LoVo (cell line): Measurements from ENCODE around the gene TP63.
"Not testable (repeated sequence)": the region's sequence is repeated elsewhere in the genome, so short reads cannot be mapped to it uniquely, and the experiment has no call there.

ENCODE experiments used
- DNase-seq: peaks from one replicate; pipeline ENCODE4 v3.0.0-alpha.2; 2016; ENCODE audit warnings: low spot score

Gene TP63

GRCh38 chr3:189631373-189631408 is at the start of gene TP63:
Gene TP63 (plus strand): TSS chr3:189631389. CDS start chr3:189631516, 127 bp downstream.
- no peak for DNase-seq

DNA sequence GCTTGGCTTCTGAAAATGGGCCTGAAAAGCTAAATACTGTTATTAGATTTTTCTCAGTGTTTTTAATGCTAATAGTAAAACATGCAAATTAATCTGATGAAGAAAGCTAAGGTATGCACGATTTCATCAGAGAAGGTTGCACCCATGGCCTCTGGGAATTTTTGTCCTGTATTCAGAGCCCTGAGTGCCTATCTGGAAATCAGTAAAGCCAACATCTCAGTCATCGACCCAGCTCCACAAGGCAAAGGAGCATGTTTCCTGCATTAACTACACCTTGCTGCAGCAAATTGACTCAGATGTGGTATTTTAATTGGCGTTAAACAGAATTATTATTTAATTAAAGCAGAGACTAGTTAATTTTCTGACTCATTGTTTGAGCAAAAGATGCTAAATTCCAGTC is 49.0 kb upstream of the TP63 start:
- no peak for DNase-seq

- DNase-seq: no peak
Observed at GRCh38 chr3:189584645-189585044, 46.5 kb upstream of the TP63 start.

DNA sequence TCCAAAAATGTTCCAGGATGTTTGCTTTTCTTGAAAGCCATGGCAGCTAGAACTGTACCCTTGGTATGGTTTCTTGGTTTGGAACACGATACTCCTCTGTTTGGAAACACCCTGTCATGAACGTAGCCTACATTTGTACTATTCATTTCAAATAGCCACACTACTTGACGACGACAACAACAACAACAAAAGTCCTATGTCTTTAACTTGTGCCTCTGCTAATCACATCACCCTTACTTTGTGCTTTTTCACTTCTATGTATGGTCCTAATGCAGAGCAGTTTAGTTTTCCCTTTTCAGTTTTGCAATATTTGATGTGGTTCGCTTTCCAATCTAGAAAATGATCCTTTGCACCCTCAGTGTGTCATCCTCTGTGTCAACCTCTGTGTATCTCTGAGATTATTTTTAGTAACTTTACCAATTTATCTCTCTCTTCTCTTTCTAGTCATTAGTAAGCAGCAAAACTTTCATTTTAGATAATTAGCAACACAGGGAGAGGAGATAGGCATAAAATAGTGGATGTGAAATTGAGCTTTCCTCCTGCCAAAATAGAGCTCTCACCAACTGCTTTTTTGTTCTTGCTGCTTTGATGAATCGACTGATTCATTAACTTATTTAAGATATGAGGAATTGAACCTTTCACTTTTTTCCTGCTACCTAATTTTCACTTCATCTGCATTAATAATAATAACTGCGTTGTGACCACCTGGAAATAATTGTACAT is 44.1 kb upstream of the TP63 start:
- DNase-seq: no peak

DNA sequence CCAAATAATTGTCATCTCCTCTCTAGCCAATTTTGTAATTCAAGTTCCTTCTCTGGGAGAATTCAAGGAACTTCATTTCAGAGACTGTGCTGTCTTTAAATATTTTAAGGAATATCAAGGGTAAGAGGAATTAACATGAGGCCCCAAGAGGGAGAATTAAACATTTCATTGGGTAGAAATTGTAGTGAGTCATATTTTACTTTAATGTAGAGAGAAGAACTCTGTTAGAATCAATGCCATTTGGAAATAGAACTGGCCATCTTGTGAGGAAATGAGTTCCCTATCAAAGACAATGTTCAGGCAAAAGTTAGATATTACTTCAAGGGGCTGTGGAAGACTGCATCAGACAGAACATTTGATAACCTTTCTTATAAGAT is 43.5 kb upstream of the TP63 start:
- no peak for DNase-seq

DNA sequence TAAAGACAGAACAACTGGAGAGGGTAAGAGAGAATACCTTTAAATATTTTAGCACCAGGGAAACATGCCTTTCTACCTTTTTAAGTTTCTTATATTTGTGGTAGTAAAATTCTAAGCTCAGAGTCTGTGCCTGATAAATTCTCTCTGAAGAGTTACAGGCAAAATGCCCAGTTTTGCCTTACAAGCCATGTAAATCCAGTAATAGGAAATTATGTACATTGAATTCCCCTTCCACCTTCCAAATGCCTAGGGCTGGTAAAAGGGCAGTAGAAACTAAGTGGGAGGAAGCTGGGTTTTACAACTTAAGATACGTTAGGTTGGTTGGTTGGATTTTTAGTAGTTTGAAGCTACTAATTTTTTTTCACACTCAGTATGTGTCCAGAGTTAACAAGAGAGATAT is 43.1 kb upstream of the TP63 start:
- no peak for DNase-seq

DNA sequence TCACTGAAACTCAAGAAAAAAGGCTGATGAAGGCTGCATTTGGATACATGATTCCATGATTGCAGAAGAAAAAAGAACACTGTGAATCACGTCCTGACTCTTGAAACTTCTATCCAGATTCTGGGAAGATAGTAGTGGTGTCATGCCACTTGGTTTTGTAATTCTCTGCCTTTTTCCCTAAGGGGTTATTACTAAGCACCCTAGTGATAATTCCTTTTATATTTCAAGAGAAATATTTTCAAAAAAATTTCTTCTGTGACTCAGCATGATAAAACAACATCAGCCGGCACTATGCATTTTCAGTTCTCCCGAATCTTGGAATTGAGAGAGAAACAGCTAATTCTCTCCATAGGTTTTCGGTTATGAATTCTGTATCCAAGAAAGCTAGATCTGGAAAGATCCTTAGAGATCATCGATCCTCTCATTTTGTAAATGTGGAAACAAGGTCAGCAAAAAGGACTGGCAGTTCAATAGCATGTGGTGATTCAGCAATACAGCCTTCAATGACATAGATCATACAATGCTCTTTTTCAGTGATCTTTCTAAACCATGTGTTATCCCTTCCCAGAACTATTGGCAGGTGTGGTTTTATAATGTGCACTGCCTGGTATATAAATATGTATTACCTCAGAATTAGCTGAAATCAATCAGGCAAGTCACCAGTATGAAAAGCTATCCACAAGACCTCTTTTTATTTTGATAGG is 42.6 kb upstream of the TP63 start:
- no peak for DNase-seq

GRCh38 chr3:189589179-189589569 is 42.0 kb upstream of the TP63 start:
- no peak for DNase-seq

GRCh38 chr3:189590223-189590622 is 41.0 kb upstream of the TP63 start:
- no peak for DNase-seq

DNA sequence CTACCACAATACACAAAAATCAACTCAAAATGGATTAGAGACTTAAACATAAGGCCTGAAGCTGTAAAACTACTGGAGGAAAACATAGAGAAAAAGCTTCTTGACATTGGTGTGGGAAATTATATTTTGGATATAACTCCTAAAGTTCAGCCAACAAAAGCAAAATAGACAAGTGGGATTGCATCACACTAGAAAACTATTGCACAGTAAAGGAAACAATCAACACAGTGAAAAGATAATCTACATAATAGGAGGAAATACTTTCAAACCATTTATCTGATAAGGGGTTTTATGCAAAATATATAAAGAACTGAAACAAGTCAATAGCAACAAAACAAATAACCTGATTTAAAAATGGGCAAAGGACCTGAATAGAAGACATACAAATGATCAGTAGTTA is 37.6 kb upstream of the TP63 start:
- DNase-seq: no peak

DNA sequence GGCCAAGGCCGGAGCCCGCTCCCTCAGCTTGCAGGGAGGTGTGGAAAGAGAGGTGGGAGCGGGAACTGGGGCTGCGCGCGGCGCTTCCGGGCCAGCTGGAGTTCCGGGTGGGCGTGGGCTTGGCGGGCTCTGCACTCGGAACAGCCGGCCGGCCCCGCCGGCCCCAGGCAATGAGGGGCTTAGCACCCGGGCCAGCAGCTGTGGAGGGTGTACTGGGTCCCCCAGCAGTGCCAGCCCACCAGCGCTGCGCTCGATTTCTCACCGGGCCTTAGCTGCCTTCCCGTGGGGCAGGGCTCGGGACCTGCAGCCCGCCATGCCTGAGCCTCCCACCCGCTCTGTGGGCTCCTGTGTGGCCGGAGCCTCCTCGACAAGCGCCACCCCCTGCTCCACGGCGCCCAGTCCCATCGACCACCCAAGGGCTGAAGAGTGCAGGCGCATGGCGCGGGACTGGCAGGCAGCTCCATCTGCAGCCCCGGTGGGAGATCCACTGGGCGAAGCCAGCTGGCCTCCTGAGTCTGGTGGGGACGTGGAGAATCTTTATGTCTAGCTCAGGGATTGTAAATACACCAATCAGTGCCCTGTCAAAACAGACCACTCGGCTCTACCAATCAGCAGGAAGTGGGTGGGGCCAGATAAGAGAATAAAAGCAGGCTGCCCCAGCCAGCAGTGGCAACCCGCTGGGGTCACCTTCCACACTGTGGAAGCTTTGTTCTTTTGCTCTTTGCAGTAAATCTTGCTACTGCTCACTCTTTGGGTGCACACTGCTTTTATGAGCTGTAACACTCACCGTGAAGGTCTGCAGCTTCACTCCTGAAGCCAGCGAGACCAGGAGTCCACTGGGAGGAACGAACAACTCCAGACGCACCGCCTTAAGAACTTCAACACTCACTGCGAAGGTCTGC is 34.9 kb upstream of the TP63 start:
- not testable (repeated sequence) for DNase-seq

DNA sequence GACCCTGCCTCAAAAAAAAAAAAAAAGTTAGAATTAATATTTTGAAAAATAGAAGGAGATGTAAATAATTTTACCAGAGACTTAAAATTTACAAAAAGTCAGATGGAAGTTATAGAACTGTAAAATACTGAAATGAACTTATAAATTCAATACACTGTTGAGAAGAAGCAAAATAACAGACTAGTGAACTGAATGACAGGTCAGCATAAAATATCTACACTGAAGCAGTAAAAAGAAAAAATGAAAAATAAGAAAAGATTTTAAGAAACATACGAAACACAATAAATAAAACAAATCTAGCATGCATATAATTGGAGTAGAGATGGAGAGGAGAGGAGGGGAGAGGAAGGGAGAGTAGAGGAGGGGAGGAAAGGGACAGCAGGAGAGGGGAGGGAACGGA is 33.3 kb upstream of the TP63 start:
- no peak for DNase-seq

DNA sequence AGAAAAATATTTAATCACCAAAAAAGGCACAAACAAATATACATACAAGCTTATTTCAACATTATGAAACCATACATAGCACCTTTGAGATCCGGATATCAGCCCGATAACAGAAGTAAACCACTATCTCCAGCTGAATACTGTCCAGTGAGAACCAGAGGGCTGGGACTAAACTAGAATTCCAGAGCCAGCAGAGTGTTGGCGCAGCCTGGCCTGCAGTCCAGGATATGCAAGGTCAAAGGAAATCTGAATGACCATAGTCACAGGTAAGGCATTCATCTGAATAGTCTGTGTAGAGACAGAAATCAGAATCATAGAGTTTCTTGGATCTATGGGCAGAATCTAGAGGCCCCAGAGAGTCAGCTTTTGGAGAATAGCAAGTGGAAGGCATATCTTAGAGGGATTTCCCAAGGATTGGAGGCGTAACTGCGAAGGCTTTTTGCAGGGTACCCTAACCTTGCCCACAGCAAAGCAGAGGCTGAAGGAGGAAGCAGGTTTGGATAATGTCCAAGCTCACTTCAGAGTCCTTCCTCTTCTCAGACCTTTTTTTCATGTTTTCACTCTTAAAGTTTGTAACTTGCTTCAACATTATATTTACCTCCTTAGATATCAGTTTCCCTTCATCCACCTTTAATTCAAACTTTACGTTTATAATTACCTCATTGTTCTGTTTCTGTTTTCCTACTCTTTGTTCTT is 32.5 kb upstream of the TP63 start:
- no peak for DNase-seq

GRCh38 chr3:189602471-189602870 is 28.7 kb upstream of the TP63 start:
- DNase-seq: no peak

DNA sequence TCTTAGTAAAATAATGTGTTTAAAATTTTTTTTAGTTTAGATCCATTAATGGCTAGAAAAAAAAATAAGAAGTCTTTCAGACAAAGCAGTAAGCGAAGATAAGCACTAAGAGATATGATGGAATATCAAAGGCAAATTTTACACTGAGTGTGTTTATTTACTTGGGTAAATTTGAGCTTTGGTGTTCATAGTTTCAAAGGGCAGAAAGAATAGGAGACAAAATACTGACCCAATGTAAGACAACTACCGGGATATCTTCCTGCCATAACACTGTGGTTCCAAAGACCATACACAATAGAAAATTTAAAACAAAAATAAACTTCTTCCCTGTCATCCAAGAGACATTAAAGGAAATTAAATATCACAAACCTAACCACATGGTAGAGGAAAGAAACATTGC is 25.5 kb upstream of the TP63 start:
- no peak for DNase-seq

DNA sequence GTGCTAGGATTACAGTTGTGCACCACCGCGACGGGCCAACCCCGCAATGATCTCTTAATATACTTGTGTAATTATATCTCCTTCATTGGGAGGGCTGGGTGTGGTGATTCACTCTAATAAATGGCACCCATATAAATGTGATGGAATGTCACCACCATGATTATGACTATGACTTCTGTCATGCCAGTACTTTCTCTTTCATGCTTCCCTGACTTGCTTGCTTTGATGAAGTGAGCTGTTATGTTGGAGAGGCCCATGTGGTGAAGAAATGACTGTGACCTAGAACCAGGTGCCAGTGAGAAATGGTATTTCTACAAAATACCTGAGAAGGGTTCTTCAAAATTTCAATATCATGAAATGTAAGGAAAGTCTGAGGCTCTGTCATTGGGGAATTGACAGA is 24.4 kb upstream of the TP63 start:
- no peak for DNase-seq

DNA sequence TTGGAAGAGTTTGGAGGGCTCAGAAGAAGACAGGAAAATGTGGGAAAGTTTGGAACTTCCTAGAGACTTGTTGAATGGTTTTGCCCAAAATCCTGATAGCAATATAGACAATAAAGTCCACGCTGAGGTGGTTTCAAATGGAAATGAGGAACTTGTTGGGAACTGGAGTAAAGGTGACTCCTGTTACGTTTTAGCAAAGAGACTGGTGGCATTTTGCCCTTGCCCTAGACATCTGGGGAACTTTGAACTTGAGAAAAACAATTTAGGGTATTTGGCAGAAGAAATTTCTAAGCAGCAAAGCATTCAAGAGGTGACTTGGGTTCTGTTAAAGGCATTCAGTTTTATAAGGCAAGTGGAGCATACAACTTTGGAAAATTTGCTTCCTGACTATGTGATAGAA is 18.5 kb upstream of the TP63 start:
- DNase-seq: not testable (repeated sequence)

- DNase-seq: no peak
Observed at GRCh38 chr3:189613122-189613521, 18.1 kb upstream of the TP63 start.

- DNase-seq: no peak
Observed at GRCh38 chr3:189621948-189622603, 9.1 kb upstream of the TP63 start.

DNA sequence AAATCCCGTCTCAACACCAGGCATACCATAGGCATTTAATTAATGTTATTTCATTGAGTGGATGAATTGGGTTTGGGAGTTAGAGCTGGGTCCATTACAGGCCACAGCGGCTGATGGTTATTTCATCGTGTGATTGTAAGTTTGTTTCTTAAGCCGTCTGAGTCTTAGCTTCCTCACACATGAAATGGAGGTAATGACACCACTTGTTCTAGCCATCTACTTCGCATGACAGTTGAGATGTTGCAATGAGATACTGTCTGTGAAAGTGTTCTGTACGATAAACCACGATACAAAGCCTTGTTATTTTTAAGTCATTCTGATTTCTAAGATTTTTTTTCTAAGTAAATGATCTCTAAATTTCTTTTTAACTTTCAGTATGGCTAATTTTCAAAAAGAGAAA is 8.6 kb upstream of the TP63 start:
- no peak for DNase-seq

DNA sequence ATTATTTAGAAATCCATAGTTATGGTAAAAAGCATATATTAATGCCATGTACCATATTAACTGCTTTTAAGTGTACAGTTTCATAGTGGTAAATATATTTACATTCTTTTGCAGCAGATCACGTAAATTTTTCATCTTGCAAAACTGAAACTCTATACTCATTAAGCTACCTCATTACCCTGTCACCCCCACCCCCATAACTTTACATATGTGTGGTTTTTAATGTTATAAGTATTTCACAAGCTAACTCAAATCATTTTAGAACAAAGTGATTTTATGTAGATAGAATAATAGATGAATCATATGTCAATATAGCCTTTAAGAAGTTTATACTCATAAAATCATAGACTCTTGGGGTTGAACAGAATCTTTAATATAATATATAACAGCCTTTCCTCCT is 7.1 kb upstream of the TP63 start:
- no peak for DNase-seq

DNA sequence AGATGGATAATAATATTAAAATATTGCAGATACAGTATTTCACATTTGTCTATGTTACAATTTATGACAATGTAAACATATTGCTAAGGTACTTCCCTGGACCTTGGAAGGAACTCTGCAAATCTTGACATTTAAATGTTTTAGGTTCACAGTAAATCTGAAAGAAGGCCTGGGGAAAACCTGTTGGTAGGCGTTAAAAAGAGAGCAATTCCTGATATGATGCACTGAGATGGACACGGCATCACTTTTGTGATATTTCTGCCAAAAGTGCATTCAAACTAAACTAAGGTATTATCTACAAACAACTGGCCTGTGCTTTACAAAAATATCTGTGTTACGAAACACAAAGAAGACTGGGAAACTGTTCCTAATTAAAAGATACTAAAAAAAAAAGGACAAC is 6.1 kb upstream of the TP63 start:
- no peak for DNase-seq

- DNase-seq: no peak
Observed at GRCh38 chr3:189625572-189625971, 5.6 kb upstream of the TP63 start.
